Stimulated activated CD4-positive, alpha-beta T cell treated with anti-CD3 and anti-CD28 coated beads, Interleukin-15, amount 100 ng/mL, for 24 hours (primary cell): ENCODE data around the gene GADL1.
A peak's percentile ranks its signal among the peaks of the same experiment; 100 is the strongest.

Experiments used
- DNase-seq: peaks from one replicate; pipeline ENCODE4 v3.0.0-alpha.2; 2020

Gene GADL1

DNA sequence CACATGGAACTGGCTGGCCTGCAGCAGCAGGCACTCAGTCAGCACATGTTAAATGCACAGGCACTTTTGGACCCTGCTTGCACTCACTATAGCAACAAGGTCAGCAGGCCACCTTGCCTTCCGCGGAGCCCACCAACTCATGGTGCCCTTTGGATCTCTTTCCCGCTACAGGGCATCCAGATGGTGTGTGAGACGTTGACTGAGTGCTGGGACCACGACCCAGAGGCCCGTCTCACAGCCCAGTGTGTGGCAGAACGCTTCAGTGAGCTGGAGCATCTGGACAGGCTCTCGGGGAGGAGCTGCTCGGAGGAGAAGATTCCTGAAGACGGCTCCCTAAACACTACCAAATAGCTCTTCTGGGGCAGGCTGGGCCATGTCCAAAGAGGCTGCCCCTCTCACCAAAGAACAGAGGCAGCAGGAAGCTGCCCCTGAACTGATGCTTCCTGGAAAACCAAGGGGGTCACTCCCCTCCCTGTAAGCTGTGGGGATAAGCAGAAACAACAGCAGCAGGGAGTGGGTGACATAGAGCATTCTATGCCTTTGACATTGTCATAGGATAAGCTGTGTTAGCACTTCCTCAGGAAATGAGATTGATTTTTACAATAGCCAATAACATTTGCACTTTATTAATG is 203.1 kb downstream of the GADL1 start:
- no peak for DNase-seq

DNA sequence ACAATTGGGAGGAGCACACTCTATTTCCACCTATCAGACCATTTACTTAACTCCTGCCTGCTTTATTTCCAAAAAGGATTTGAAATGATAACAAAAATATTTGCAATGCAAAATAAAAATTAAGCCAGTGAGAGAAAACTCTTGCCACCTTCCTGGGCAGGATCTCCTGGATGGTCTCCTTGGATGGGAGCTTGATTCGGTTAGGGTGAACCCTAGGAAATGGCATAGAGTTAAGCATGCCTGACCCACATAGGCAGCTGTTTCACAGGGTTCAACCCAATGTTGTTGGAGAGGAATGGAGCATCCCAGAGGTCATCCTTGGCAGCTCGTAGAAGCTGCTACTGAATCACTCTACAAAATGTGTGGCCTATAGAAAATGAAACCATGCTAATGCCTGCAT is 204.3 kb downstream of the GADL1 start:
- DNase-seq = no peak

DNA sequence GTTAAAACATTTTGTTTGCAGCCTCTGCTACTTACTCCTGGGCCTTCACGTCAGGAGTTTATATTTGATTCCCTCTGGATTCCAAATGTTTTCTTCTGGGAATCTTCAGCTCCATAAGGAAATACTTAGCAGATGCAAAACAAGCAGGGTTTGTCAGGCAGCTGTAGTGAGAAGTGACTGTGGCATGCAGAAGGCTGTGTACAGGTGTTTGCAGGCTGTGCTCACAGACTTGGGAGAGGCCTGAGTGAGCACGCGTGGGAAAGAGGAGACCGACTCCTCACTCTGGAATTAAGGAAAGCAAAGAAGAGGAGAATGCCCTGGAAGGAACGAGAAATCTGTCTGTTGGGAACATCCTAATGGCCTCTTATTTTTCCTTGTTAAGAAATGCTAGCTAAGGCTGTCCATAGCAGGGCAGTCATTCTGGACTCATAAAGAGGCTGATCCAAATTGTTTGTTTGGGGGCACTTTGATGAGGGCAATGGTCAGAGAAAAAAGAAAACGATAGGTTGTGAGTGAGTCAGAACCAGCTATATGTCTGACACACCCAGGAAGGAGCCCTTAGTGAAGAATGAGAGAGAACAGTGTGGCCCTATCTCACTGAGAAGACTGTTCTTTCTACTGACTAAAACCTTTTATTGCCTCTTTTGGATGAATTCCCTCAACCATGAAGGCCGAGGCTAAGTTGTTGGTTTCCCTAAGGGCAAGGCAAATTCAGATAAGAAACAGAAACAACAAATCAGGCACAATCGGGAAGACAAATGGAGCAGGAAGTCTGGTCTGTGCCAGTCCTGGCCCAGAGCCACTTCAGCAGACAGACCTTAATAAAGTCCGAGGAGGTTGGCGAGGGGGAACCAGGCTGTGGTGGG is 205.5 kb downstream of the GADL1 start:
- no peak for DNase-seq

DNA sequence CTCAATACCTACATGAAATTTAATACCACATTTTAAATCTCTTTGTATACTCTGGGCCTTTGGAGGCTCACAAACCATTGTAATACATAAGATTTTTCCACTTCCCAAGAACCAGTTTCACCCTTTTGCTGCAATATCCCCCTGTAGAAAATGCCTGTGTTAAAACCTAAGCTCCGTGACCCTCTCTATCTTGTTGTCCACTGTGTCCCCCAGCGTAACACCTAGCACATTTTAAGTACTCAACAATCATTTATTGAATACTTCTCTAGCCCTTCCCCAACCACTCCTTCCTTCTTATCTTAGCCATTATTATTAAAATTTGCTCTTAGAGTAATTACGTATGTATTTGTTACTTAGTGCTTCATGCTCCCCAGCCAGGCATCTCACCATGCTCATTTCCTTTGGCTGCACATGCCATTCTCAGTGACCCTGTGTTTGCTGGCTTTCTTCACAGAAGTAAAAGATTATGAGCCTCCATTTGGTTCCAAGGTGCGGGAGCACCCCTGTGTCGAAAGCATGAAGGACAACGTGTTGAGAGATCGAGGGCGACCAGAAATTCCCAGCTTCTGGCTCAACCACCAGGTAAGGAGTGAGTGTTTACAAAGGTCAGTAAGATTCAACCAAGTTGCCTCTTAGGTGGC is 206.4 kb downstream of the GADL1 start:
- DNase-seq = no peak

DNA sequence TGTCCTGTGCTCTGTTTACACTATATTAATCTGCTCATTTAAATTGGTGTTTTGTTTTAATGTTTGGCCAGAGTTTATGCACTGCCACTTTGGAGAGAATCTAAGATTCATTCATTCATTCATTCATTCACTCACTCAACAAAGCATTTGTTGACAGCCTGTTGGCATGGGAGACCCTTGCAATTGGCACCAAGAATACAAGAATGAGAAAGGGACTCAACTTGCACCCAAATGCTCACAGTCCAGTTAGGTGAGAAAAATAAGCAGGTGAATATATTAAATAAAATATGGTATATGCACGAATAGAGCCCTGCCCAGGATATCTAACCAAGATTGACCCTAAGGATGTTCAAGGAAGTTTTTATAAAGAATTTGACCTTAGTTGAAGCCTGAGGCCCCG is 207.7 kb downstream of the GADL1 start:
- DNase-seq = no peak

DNA sequence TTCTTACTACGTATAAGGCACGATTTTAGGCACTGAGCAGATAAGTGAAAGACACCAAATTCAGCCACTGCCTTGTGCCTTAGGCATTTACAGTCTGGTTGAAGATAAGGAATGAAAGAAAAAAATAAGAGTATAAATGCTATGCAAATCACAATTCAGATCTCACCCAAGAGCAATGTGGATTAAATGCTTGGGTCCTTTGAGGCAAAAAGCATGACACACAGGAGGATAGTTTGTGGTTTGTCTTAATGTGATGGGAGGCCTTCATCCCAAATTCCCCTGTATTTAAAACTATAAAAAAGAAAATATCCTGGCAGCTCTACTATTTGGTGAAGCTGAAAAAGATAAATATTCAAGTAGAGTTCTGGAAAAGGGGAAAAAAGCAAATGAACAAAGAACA is 208.3 kb downstream of the GADL1 start:
- DNase-seq = no peak

DNA sequence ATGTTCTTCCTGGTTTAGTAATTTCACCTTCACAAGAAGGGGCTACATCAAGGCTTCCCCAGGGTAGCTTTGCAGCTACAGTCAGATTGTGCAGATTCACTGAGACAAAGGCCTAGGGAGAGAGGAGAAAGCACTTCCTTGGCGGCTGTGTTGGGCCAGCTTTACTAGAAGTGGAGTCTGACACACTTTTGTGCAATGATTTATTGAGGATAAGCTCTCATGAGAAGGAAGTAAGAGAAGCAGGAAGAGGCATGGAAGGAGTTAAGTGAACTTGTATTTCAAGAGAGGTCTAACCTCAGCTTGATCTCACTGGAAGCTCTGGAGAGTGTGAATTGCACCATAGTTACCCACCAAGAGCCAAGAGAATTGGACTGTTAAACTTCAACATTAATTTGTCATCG is 209.2 kb downstream of the GADL1 start:
- DNase-seq = no peak

DNA sequence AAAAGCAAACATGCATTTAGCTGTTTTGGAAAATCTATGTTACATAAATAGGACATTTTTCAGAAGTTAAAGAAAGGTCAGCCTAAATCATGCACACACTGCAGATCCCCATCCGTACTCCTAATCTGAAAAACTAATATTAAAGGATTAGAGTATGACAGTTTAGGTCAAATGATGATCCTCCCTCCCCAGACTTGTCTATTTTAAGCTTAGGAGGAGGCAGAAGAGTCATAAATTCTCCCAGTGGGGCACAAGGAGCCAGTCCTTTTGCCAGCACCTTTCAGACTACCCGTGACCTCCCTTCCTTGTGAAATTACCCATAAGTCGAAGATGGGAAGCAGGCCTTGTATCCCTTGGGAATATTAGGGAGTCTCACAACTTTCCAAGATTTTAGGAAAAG is 210.1 kb downstream of the GADL1 start:
- DNase-seq = no peak

DNA sequence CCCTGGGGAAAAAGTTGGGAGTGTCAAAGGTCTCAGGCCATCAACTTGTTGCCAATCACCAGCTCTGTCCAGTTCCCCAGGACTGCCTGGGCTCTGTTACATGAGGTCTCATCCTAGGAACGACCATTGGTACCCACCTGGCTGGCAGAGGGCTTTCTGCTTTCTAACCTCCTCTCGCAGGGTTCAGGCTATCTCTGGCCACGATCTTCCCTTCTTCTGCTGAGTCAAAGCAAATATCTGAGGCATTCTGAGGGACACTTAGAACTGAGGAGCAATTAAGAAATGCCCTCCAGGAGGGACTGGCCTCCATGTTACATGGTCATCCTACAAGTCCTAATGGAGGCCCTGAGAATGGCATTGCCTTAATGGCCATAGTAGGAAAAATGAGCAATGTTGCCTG is 210.7 kb downstream of the GADL1 start:
- no peak for DNase-seq

DNA sequence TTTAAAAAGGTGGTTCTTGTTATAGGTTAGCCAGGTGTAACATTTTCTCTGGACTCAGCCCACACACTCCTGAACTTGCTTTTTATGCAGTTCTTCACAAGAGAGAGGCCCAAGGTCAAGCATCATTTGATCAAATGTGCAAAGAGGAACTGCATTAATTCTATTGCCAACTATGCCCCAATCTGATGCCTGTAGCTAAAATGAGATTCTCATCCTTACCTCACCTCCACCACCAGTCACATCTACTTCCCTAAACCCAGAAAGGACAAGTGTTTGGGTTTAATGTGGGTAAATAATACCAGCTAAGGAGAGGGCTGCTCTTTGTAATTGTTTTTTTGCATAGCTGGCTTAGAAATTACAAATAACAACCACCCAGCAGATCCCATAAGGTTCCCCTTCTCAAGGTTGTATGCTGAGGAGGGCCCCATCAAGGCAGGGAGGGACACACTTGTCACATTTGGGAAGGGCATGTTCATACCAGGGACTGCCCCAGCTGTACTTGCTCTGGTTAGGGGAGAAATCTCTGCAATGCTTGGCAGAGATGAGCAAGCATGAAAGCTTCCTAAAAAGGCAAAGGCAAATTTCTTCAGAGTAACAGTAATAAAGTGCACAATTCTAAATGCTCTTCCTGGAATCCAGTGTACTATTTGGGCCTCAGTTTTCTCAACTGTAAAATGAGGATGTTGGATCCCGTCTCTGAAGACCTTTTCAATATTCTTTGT is 211.9 kb downstream of the GADL1 start:
- peak; percentile 39 for DNase-seq

DNA sequence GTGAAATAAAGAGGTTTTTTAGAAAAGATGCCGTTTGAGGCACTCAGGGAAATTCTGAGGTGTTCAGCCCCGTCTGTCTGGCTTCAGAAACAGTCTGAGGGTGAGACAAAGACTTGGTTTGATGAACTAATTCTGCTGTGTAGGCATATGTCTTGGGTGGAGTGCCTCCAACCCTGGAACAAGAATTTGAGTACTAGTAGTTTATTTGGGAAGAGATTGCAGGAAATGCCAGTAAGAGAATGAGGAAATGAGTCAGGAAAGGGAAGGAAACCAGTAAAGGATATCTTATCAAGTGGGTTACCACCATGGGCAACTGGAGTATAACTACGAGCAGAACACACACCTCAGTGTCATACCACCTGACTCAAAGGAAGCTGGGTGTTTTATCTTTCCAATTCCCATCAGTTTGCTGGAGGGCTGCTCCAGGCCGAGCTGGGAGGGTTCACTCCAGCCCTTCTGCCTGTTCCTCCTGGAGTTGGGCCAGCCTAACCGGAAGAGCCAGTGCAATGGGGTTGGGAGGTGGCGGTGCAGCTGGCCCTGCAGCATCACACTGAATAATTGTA is 212.7 kb downstream of the GADL1 start:
- no peak for DNase-seq

DNA sequence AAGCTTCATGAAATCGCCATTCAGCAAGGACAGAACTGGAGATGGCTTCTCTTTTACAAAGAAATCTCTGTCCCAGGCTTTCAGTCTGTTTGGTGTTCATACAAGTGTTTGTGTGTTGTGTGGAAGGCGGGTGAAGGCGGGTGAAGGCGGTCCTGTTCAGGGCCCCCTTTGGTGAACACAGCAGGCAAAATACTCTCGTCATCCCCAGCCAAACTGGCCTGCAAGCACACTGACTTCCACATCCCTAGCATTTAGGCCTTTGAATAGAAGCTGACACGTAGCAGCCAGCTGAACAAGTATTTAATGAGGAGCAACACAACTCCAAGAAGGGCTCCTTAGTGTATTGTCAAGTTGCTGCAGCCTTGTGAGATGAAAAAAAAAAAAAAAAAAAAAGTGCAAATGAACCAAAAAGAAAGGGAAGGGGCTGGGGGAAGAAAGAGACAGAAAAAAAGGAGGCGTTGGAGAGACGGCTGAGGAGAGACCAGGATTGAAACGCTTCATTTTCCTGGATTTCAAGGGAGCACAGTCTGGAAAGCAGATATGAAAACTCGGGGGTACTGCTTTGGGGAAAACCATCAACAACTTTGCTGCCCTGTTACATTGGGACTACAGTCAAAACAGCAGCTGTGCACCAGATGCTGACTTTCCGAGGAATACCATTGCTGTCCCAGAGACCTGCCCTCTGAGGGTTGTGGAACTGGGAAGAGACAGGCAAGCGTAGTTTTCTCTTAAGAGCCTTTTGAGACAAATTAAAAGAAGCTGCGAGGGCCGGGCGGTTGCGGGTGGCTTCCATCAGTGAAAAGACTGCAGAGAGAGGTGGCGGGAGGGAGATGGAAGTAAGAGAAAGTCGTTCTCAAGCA is 213.4 kb downstream of the GADL1 start:
- no peak for DNase-seq

DNA sequence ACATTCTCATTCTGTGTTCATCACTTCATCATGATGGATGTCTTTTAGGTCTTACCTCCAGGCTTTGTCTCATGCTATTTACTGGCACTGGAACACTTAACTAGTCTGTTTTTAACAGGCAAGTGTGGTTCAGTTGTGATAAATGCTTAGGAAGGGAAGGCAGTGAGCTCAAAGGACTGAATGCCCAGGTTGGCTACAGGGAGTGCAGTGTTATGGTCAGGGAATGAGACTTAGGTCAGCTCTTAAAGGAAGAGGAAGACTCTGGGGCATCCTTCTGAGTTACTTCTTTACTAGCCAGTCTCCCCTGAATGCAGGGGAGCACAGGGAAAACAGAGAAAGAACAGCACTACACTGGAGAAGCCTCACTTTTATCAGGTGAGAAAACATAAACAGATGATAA is 215.4 kb downstream of the GADL1 start:
- DNase-seq = no peak

DNA sequence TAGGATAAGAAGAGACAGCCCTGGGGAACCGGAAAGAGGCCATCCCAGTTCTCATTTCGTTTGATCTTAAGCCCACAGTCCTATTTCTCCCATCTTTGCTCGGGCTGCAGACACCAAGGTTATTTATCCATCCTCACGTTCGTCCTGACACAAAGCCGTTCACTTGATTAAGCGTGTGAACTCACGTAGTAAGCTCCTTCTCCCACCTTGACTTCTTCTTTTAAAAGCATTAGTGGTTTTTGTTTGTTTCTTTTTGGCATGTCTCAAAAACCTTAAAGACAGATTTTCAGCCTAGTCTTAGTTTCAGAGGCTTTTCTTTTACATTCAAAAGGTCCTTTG is 217.1 kb downstream of the GADL1 start:
- no peak for DNase-seq

DNA sequence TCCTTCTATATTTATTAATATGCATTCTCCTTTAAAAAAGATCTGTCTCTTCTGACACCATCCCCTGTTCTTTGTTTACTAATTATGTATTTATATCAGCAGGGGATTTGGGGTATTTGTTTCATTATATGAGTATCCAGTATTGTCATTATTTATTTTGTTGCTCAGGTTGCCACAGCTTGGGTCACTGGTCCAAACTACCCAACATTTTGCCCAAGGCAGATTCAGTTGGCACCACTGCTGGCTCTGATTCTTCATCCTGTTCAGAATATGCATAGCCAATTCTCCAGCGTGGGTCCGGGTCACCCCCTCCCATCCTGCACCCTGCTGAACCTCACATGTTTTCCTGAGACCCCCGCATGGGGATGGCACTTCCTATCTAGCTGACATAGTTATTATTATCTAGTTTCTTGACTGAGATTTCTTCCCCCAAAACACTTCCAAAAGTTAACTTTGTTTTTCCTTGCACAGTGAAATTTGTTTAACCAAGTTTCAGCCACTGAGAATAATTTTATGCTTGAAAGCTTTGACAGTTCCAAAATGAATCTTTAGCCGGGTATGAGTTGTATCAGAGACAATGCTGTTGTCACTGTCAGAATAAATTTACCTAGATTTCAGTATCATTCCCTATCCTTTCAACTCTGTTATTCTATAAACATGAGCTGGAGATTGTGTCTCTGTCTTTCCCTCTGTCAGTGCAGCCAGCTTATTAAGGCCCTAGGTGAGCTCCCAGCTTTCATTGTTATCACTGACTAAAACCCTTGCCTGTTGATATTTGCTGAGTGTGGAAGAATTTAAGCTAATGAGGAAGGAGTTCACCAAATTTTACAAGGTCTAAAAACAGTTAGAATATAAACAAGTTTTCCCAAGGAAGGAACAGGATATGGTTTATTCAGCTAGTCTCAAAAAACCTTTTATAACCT is 217.8 kb downstream of the GADL1 start:
- no peak for DNase-seq
